Panc1 (cell line): ENCODE data around the gene RANBP17. TPM values are rescaled to one million over a fixed set of nuclear protein-coding genes. Genes with fewer than 3 reads are reported as not detected.

ENCODE experiments used
- ATAC-seq: fragments of 200-7000 bp; cut with Tn5 transposase; 2 replicates; pipeline ENCODE4 v1.9.1; 2020; ENCODE audit warnings: mild to moderate bottlenecking, moderate library complexity
- BruUV-seq: library from RNA; stranded (reverse); fragments of 400-500 nt; replicated peaks from 2 replicates; lab custom pipeline; 2021; lab: Mats Ljungman, UMichigan
- CTCF ChIA-PET: fragments of 300-600 bp; sonication (Branson Sonifier 250); formaldehyde crosslinking; loops from one replicate; lab custom pipeline; 2022; ENCODE audit warnings: antibody characterized with exemption; lab: Charles Lee
- POLR2A ChIA-PET: fragments of 300-600 bp; sonication (Branson Sonifier 250); formaldehyde crosslinking; loops from one replicate; lab custom pipeline; 2022; ENCODE audit warnings: antibody characterized with exemption; lab: Charles Lee
- DNase-seq: peaks from one replicate; pipeline ENCODE4 v3.0.0-alpha.2; 2010; ENCODE audit warnings: low read depth, low spot score
- H3K27ac ChIP-seq: 2 replicates; pipeline ENCODE4 v1.5.1; 2011; ENCODE audit warnings: mild to moderate bottlenecking, low read length, inconsistent platforms
- H3K27me3 ChIP-seq: fragments of 200-500 bp; sonication (Bioruptor generic); 2 replicates; pipeline ENCODE4 v1.6.0; 2014; ENCODE audit warnings: low read length, inconsistent platforms; ENCODE audit not compliant: control insufficient read depth, insufficient read depth
- H3K36me3 ChIP-seq: fragments of 200-500 bp; sonication (Bioruptor generic); 2 replicates; pipeline ENCODE4 v1.5.1; 2014; ENCODE audit warnings: inconsistent platforms, mild to moderate bottlenecking, low read length, moderate library complexity; ENCODE audit not compliant: control insufficient read depth, insufficient read depth
- H3K4me1 ChIP-seq: 2 replicates; pipeline ENCODE4 v1.5.1; 2011; ENCODE audit warnings: inconsistent platforms, mild to moderate bottlenecking, low read length, moderate library complexity; ENCODE audit not compliant: control insufficient read depth, insufficient read depth
- H3K4me3 ChIP-seq, 2 experiments: 2 replicates each; pipeline ENCODE4 v1.5.1; 2011 to 2012; ENCODE audit warnings: low read depth in 2 of 2, low read length in 2 of 2, mild to moderate bottlenecking in 2 of 2, inconsistent platforms in 1 of 2, moderate library complexity in 1 of 2
- H3K9me3 ChIP-seq: fragments of 200-500 bp; sonication (Bioruptor generic); 2 replicates; pipeline ENCODE4 v1.5.1; 2014; ENCODE audit warnings: low read depth, mild to moderate bottlenecking, inconsistent platforms, low read length, moderate library complexity; ENCODE audit not compliant: control insufficient read depth, insufficient read depth
- POLR2AphosphoS5 ChIP-seq: IDR thresholded peaks from 2 replicates; pipeline ENCODE4 v1.6.1; 2012; ENCODE audit warnings: mild to moderate bottlenecking, low read depth, low read length, moderate library complexity
- REST ChIP-seq, 2 experiments: IDR thresholded peaks; 2 replicates each; pipeline ENCODE4 v1.6.1; 2011 to 2012; ENCODE audit warnings: low read depth in 2 of 2, control low read depth in 1 of 2, low read length in 1 of 2, mild to moderate bottlenecking in 1 of 2, moderate library complexity in 1 of 2; ENCODE audit not compliant: insufficient read depth in 1 of 2
- SIN3A ChIP-seq: IDR thresholded peaks from 2 replicates; pipeline ENCODE4 v1.6.1; 2012; ENCODE audit warnings: low read depth, mild to moderate bottlenecking, low read length, moderate library complexity, borderline replicate concordance; ENCODE audit not compliant: insufficient read depth
- TCF7L2 ChIP-seq: IDR thresholded peaks from 2 replicates; pipeline ENCODE4 v1.6.1; 2011; ENCODE audit warnings: mild to moderate bottlenecking, low read depth, low read length, inconsistent platforms
- in situ Hi-C: cut with HindIII; loops from 2 replicates; pipeline ENCODE4 v1.10.0; 2016; ENCODE audit warnings: low sequenced_read_pairs, low pct_unique_long_range_greater_than_20kb
- intact Hi-C: fragments of 100-400 bp; cut with micrococcal nuclease; formaldehyde crosslinking; loops from one replicate; pipeline ENCODE4 v1.10.0; 2022; ENCODE audit not compliant: unreplicated experiment
- total RNA-seq: library from RNA; stranded (reverse); gene quantifications from one replicate; pipeline ENCODE4 v1.2.1, GENCODE V29; 2021; ENCODE audit not compliant: unreplicated experiment
- TF ChIP-seq, protein P1 (sequence below): fragments of 450-650 bp; IDR thresholded peaks from 2 replicates; pipeline ENCODE4 v1.5.1; 2017; ENCODE audit warnings: mild to moderate bottlenecking

The RANBP17 gene
- total RNA-seq, 1 experiment from 2014 or later, result not detected

GRCh38 chr5:171322527-171322926 lies 460.7 kb downstream of the RANBP17 start:
- H3K27me3 ChIP-seq, result peaks cover 15% of the 10 kb centered on the region
- H3K9me3 ChIP-seq, result no peaks in the 10 kb centered on the region
- in situ Hi-C loops, result no loop called here
- intact Hi-C loops, result no loop called here
- DNase-seq, result no peak
- ATAC-seq, result no peak
- H3K36me3 ChIP-seq, result no peaks in the 10 kb centered on the region
- ChIA-PET POLR2A (no interaction called here), CTCF (interaction anchor here (0.6 kb wide), 1 partner anchor 30 kb away, joined by 3 read pairs; no protein-coding TSS in a partner anchor)
- no peak overlapping the region for H3K4me3 ChIP-seq
- H3K4me1 ChIP-seq, result no peaks in the 10 kb centered on the region
- no peak for TF ChIP-seq REST (IDR thresholded peaks at IDR 0.05; ENCODE audit: insufficient read depth in 1 of 2, low read depth in 2 of 2, low read length in 1 of 2)
- no peak for TF ChIP-seq SIN3A
- TF ChIP-seq POLR2AphosphoS5, result no peak
- TF ChIP-seq, protein P1, sequence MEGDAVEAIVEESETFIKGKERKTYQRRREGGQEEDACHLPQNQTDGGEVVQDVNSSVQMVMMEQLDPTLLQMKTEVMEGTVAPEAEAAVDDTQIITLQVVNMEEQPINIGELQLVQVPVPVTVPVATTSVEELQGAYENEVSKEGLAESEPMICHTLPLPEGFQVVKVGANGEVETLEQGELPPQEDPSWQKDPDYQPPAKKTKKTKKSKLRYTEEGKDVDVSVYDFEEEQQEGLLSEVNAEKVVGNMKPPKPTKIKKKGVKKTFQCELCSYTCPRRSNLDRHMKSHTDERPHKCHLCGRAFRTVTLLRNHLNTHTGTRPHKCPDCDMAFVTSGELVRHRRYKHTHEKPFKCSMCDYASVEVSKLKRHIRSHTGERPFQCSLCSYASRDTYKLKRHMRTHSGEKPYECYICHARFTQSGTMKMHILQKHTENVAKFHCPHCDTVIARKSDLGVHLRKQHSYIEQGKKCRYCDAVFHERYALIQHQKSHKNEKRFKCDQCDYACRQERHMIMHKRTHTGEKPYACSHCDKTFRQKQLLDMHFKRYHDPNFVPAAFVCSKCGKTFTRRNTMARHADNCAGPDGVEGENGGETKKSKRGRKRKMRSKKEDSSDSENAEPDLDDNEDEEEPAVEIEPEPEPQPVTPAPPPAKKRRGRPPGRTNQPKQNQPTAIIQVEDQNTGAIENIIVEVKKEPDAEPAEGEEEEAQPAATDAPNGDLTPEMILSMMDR, result no peak
- no peak for TF ChIP-seq TCF7L2
- BruUV-seq, result no TSS peak
- no peak overlapping the region for H3K27ac ChIP-seq

DNA sequence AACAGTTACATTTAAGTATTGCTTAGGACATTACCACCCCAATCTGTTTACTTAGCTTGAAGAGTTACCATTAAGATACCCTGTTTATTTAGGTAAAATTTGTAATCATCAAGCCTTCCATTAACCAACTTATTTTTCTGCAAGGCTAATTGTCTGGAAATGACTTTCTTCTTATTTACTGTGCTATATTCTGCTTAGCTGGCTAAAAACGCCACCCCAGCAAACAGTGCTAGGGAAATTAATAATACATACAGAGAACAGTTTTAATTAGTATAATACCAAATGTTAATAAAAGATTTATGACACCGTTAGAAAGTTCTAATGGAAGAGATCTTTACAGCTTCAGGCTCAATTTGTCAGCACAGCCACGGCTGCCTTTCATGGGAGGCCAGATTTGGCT lies 461.2 kb downstream of the RANBP17 start:
- no TSS peak for BruUV-seq
- H3K36me3 ChIP-seq, result no peaks in the 10 kb centered on the region
- intact Hi-C loops (no loop called here), in situ Hi-C loops (no loop called here)
- ChIA-PET CTCF (interaction anchor here (0.6 kb wide), 1 partner anchor 31 kb away, joined by 3 read pairs; no protein-coding TSS in a partner anchor), POLR2A (no interaction called here)
- H3K4me1 ChIP-seq, result no peaks in the 10 kb centered on the region
- DNase-seq (no peak), ATAC-seq (no peak)
- peaks cover 15% of the 10 kb centered on the region for H3K27me3 ChIP-seq
- no peaks in the 10 kb centered on the region for H3K9me3 ChIP-seq
- H3K4me3 ChIP-seq, result no peak overlapping the region
- TF ChIP-seq SIN3A (no peak), POLR2AphosphoS5 (no peak), TCF7L2 (no peak), REST (IDR thresholded peaks at IDR 0.05; ENCODE audit: insufficient read depth in 1 of 2, low read depth in 2 of 2, low read length in 1 of 2) (no peak)
- TF ChIP-seq, protein P1, result no peak
- no peak overlapping the region for H3K27ac ChIP-seq
